ENCODE data around the gene SCD. TPM values are rescaled to one million over a fixed set of nuclear protein-coding genes. Genes with fewer than 3 reads are reported as not detected.

SCD gene
- total and polyA plus RNA-seq, 2 of the 13 experiments (the other 11 are each of a cell fraction or from before 2014, with no cell fraction given) = 492 to 512 TPM

DNA sequence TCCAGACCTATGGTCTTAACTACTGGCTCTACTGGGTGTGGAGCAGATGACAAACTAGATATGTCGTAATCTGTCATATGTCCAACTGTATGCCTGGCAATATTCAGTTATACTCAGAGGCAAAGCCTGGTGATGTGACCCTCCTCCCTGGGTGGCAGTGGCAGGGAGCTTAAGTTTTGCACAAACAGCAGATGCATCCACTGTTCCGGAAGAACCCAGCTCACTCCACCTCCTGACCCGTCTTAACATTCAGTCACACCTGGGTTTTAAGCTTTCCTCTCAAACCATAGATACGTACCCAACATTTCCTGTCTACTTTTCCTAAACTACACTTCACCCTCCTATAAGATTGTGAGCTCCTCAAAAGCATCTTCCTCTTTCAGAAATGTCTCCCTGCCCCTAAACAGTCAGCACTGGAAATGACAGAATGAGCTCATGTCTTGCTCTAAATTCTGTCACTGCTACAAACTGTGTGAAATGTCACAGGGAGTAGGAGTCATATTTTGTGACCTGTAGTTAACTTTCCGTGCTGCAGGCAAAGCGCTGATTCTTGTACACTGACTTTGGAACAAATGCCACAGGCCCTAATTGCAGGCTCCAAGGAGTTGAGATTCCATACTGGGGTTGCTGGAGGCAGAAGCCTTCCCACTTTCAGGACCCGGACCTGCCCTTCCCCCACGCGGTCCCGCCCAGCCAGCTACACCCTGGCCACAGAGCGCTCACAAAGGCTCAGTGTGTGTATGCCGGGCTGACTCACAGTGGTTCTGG is 23.9 kb downstream of the SCD start (continued):
- TF ChIP-seq, protein P1, sequence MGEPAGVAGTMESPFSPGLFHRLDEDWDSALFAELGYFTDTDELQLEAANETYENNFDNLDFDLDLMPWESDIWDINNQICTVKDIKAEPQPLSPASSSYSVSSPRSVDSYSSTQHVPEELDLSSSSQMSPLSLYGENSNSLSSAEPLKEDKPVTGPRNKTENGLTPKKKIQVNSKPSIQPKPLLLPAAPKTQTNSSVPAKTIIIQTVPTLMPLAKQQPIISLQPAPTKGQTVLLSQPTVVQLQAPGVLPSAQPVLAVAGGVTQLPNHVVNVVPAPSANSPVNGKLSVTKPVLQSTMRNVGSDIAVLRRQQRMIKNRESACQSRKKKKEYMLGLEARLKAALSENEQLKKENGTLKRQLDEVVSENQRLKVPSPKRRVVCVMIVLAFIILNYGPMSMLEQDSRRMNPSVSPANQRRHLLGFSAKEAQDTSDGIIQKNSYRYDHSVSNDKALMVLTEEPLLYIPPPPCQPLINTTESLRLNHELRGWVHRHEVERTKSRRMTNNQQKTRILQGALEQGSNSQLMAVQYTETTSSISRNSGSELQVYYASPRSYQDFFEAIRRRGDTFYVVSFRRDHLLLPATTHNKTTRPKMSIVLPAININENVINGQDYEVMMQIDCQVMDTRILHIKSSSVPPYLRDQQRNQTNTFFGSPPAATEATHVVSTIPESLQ (CRISPR knock-in tag; conservative IDR thresholded peaks at IDR 0.05) = no peak
- TF ChIP-seq PRMT3 (CRISPR knock-in tag; IDR thresholded peaks at IDR 0.05; ENCODE audit: borderline replicate concordance, low read depth) = no peak
- TF ChIP-seq ZNF484 (CRISPR knock-in tag; IDR thresholded peaks at IDR 0.05; ENCODE audit: borderline replicate concordance, low read depth) = no peak
- TF ChIP-seq ZNF850 (CRISPR knock-in tag; conservative IDR thresholded peaks at IDR 0.05) = no peak
- no peak for TF ChIP-seq RNF219 (CRISPR knock-in tag; IDR thresholded peaks at IDR 0.05)
- no peak for TF ChIP-seq ZNF879 (CRISPR knock-in tag; IDR thresholded peaks at IDR 0.05)
- TF ChIP-seq ZNF615 (CRISPR knock-in tag; IDR thresholded peaks at IDR 0.05; ENCODE audit: borderline replicate concordance) = no peak
- 0 out of 2 replicates have a peak, but pooled peaks have one; percentile 44 for TF ChIP-seq ZNF644 (CRISPR knock-in tag; IDR thresholded peaks at IDR 0.05; ENCODE audit: low read depth)
- no peak; the same call in 1 of the 2 replicates for TF ChIP-seq ZNF749 (CRISPR knock-in tag; IDR thresholded peaks at IDR 0.05; ENCODE audit: borderline replicate concordance)
- TF ChIP-seq JDP2 (CRISPR knock-in tag; IDR thresholded peaks at IDR 0.05; ENCODE audit: borderline replicate concordance) = no peak
- no peak; the same call in 1 of the 2 replicates for TF ChIP-seq ISL2 (CRISPR knock-in tag; IDR thresholded peaks at IDR 0.05)
- no peak for TF ChIP-seq AGO1 (IDR thresholded peaks at IDR 0.05; ENCODE audit: low read depth, low read length, poor library complexity, severe bottlenecking)
- no peak for TF ChIP-seq NFE2L1 (CRISPR knock-in tag; IDR thresholded peaks at IDR 0.05; ENCODE audit: borderline replicate concordance)
- TF ChIP-seq ZNF501 (CRISPR knock-in tag; IDR thresholded peaks at IDR 0.05) = no peak; the same call in 1 of the 2 replicates
- TF ChIP-seq TBX2 (CRISPR knock-in tag; IDR thresholded peaks at IDR 0.05; ENCODE audit: borderline replicate concordance) = peak; percentile 83
- no peak for TF ChIP-seq PHB2 (IDR thresholded peaks at IDR 0.05; ENCODE audit: partially characterized antibody)
- TF ChIP-seq ZFAT (CRISPR knock-in tag; conservative IDR thresholded peaks at IDR 0.05) = no peak
- peak; percentile 31 for TF ChIP-seq SRSF1 (optimal IDR thresholded peaks at IDR 0.05; ENCODE audit: low read depth, low read length)
- no peak; the same call in 1 of the 2 replicates for TF ChIP-seq MIER2 (CRISPR knock-in tag; IDR thresholded peaks at IDR 0.05)
- TF ChIP-seq, protein P2, sequence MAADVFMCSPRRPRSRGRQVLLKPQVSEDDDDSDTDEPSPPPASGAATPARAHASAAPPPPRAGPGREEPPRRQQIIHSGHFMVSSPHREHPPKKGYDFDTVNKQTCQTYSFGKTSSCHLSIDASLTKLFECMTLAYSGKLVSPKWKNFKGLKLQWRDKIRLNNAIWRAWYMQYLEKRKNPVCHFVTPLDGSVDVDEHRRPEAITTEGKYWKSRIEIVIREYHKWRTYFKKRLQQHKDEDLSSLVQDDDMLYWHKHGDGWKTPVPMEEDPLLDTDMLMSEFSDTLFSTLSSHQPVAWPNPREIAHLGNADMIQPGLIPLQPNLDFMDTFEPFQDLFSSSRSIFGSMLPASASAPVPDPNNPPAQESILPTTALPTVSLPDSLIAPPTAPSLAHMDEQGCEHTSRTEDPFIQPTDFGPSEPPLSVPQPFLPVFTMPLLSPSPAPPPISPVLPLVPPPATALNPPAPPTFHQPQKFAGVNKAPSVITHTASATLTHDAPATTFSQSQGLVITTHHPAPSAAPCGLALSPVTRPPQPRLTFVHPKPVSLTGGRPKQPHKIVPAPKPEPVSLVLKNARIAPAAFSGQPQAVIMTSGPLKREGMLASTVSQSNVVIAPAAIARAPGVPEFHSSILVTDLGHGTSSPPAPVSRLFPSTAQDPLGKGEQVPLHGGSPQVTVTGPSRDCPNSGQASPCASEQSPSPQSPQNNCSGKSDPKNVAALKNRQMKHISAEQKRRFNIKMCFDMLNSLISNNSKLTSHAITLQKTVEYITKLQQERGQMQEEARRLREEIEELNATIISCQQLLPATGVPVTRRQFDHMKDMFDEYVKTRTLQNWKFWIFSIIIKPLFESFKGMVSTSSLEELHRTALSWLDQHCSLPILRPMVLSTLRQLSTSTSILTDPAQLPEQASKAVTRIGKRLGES (CRISPR knock-in tag; IDR thresholded peaks at IDR 0.05; ENCODE audit: borderline replicate concordance) = no peak
